ENCODE results near the gene CNN3.

Gene CNN3

GRCh38 chr1:94926915-94927404 lies at the start of gene CNN3:
CNN3 (minus strand) TSS chr1:94927110; CDS start chr1:94926894, 216 bp downstream.
- DNase-seq (ENCODE audit: low read depth) = no peak

DNA sequence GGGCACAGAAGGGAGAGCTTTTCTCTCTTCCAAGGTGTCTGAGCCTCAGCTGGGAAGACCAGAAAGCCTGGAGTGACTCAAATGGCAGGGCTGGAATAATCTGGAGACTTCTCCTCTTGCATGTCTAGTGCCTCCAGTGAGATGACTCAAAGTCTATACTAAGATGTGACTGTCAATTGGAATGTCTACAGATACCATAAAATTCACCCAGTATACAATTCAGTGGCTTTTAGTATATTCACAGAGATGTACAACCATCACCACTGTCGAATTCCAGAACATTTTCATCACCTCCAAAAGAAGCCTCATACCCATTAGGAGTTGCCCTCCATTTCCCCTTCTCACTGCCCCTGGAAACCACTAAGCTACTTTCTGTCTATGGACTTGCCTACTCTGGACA lies 47.9 kb upstream of the CNN3 start:
- DNase-seq (ENCODE audit: low read depth) = no peak

DNA sequence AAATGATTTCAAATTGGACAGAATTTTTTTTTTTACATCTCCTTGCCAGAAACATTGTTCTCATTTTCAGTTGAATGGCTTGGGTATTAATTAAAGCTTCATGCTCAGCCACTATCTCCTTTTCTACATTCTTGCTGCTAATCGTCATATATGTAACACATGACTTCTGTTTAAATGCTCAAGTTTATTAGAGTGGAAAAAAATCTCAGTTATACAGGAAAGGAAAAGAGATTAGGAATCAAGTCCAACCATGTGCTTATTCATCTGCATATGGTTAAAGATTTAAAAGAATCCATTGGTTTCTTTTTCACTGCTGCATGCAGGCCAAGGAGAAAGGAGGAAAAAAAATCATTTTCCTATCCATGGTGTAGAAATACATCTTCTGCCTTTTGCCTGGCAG lies 47.3 kb upstream of the CNN3 start:
- DNase-seq (ENCODE audit: low read depth) = no peak

GRCh38 chr1:94973309-94973922 lies 46.5 kb upstream of the CNN3 start:
- no peak for DNase-seq (ENCODE audit: low read depth)

DNA sequence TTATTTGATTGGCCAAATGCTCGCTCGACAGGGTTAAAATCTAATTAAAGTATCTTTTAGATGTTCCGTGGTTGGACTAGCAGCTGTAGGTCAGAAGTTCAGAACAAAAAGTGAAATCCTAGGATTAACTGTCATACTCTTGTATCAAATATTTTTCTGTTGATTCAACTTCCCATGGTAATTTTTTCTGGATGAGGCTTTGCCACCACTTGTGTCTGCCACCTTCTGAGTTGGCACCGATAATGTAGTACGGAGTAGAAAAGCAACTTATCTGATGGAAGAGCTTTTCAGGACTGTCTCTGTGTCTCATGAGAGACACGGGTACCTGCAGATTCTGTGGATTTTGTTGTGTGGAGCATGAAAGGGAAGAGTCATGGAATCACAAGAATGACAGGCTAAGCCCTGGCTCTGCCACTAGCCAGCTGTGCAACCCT lies 44.6 kb upstream of the CNN3 start:
- DNase-seq (ENCODE audit: low read depth) = no peak

GRCh38 chr1:94970783-94971182 lies 43.9 kb upstream of the CNN3 start:
- DNase-seq (ENCODE audit: low read depth) = no peak

DNA sequence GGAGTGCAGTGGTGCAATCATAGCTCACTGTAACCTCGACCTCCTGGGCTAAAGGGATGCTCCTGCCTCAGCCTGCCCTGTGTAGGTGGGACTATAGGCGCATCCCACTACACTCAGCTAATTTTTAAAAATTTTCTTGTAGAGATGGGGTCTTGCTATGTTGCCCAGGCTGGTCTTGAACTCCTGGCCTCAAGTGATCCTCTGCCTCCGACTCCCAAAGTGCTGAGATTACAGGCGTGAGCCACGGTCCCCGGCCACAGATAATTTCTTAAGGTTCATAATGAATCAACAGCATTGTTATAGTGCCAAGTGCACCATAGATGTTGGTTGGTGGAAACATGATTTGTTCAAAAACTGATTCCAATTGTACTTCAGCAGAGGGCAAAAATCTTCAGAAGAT lies 42.2 kb upstream of the CNN3 start:
- DNase-seq (ENCODE audit: low read depth) = no peak

- no peak for DNase-seq (ENCODE audit: low read depth)
Measured at GRCh38 chr1:94966033-94966432, 39.1 kb upstream of the CNN3 start.

DNA sequence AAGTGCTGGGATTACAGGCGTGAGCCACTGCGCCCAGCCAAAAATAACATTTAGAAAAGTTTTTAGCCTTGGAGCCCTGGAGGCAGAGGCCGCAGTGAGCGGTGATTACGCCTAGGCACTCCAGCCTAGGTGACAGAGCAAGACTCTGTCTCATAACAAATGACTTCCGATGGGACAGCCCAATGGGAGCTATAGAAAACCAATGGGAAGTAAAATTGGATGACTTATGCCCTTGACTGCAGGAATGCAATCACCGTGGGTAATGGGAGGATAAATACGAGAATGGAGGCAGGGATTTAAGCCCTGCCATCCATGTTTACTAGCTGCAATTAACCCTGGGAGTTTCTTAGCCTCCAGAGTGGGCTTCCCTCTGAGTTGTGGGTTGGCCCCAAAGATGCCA lies 37.0 kb upstream of the CNN3 start:
- no peak for DNase-seq (ENCODE audit: low read depth)

DNA sequence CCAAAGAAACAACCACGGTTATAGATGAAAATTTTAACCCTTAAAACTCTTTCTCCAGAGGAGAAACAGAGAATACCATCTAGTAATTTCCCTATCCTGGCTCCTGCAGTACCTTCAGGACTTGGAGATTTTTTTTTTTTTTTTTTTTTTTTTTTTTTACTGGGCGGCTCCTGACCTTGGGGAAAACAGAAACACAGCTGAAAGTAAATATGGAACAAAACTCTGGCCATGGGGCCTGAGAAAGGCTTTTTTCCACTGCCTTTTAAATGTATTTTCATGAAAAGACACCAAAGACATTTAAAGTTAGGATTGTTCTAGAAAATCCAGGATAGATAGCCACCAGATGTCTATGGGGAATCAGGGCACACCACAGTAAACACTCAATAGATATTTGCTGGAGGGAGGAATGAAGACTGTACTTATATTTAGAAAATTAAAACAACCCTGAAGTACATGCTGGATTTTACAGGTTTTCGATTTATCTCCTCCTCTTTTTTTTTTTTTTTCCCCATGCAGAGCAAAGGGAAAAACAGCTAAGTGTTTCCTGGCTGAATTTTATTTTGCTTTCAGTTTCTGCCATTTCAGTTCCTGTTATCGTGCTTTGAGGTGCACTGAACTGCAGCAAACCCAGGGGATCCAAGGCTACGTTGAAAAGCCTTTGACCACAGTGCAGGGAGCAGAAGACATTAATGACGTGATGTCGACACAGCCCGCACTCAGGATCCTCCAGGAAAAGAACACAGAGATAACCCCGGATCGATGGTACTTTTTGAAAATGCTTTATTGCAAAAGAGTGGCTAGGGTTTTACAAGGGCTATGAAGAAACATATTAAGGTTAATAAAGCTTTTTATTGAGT lies 35.7 kb upstream of the CNN3 start:
- DNase-seq (ENCODE audit: low read depth) = no peak

- DNase-seq (ENCODE audit: low read depth) = no peak
Measured at GRCh38 chr1:94961988-94962387, 35.1 kb upstream of the CNN3 start.

DNA sequence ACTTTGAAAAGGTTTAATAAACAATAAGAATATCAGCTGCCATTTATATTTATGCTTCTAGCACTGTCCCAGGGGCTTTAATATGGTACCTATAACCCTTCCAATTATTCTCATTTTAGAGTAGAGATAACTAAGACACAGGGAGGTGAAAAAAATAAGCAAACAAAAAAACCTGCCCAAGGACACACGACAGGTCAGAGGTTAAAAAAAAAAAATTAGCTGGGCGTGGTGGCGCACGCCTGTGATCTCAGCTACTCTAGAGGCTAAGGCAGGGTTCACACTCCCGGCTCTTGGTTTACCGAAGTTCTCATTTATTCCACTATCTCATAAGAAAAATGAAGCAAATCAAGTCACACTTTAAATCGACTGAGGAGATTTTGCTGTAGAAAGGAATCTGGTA lies 34.7 kb upstream of the CNN3 start:
- no peak for DNase-seq (ENCODE audit: low read depth)

DNA sequence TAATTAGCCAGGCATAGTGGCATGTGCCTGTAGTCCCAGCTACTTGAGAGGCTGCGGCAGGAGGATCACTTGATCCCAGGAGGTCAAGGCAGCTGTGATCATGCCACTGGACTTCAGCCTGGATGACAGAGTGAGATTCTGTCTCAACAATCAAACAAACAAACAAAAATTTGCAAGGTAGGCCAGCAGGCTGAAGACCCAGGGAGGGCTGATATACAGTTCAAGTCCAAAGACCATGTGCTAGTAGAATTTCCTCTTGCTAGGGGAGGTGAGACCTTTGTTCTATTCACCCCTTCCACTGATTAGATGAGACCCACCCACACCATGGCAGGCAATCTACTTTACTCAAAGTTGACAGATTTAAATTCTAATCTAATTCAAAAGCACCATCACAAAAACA lies 31.2 kb upstream of the CNN3 start:
- no peak for DNase-seq (ENCODE audit: low read depth)

- DNase-seq (ENCODE audit: low read depth) = no peak
Measured at GRCh38 chr1:94955767-94956632, 29.1 kb upstream of the CNN3 start.

GRCh38 chr1:94954263-94955220 lies 27.6 kb upstream of the CNN3 start:
- no peak for DNase-seq (ENCODE audit: low read depth)

- DNase-seq (ENCODE audit: low read depth) = no peak
Measured at GRCh38 chr1:94953746-94954145, 26.8 kb upstream of the CNN3 start.

DNA sequence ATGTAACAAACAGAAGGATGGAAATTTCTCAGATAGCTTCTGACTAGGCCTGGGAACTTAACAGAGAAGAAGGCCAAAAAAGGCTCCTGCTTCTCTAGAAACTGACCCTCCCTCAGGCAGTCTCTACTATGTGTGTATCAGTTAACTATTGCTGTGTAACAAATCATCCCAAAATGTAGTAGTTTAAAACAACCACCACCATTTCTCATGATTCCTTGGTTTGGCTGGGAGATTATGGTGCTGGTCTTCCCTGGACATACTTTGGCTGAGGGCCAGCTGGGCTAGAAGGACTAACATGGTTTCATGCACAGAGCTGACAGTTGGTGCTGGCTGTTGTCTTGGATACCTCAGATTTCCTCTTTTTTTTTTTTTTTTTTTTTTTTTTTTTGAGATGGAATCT lies 26.2 kb upstream of the CNN3 start:
- no peak for DNase-seq (ENCODE audit: low read depth)

- no peak for DNase-seq (ENCODE audit: low read depth)
Measured at GRCh38 chr1:94952539-94952938, 25.6 kb upstream of the CNN3 start.

GRCh38 chr1:94951509-94952208 lies 24.7 kb upstream of the CNN3 start:
- no peak for DNase-seq (ENCODE audit: low read depth)

DNA sequence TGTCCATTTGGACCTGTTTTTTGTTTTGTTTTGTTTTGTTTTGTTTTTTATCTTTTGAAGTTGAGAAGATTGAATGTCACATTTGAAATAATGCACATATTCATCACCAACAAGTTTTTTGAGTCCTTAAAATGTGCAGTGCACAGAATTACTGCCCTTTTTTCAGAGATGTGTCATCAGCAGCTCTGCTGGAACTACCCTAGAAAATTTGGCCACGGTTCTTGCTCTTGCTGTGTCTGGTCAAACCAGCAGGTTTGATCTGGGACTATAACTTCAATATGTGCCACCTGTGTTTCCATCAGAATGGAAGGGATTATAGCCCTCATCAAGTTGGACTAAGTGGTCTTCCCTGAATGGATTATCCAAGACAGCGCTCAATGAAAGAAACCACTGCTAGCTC lies 24.1 kb upstream of the CNN3 start:
- DNase-seq (ENCODE audit: low read depth) = no peak
